ENCODE data around the gene FBXO17. TPM values are rescaled to one million over a fixed set of nuclear protein-coding genes. Genes with fewer than 3 reads are reported as not detected.
A peak's percentile ranks its signal among the peaks of the same experiment; 100 is the strongest.
"Not testable (repeated sequence)": the region's sequence is repeated elsewhere in the genome, so short reads cannot be mapped to it uniquely, and the experiment has no call there.

The FBXO17 gene
- polyA plus RNA-seq, 3 donors, result 66.1 to 106 (median 106) TPM

DNA sequence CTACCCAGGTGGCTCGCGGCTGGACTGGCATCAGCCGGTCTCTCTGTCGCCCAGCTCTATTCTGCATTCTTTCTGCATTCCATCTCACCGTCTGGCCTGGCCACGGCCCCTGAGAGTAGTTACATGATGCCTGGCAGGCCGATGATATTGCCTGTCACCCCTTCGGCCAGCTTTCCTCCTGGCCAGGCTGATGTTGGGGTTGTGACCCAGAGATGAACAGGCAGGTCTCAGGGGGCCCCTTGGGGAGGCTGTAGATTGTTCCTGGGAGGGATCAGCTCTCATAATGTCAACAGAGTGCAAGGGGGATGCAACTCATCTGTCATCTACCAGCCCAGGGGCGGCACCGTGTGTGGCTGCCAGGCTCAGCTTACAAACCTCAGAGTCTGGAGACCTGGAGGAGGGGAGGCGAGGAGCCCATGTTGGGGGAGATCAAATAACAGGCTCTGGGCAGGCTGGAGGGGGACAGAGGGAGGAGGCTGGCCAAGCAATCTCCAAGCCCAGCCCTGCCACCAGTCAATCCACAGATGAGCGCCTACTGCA is 13.6 kb upstream of the FBXO17 start:
- DNase-seq, result peak; percentile 89

DNA sequence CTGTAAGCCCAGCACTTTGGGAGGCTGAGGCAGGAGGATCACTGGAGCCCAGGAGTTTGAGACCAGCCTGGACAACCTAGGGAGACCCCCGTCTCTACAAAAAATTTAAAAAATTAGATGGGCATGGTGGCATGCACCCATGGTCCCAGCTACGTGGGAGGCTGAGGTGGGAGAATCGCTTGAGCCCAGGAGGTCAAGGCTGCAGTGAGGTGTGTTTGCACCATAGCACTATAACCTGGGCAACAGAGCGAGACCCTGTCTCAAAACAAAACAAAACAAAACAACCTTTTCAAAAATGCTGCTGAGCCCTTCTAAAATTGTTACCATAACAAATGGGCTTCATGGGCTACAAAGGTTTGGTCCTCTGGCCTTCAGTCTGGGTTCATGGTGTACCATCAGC is 13.1 kb upstream of the FBXO17 start:
- not testable (repeated sequence) for DNase-seq

DNA sequence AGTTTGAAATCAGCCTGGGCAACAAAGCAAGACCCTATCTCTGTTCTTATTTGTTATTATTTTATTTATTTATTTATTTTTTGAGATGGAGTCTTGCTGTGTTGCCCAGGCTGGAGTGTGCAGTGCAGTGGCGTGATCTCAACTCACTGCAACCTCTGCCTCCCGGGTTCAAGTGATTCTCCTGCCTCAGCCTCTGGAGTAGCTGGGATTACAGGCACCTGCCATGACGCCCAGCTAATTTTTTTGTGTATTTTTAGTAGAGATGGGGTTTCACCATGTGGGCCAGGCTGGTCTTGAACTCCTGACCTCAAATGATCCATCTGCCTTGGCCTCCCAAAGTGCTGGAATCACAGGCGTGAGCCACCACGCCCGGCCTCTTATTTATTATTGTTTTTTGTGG is 12.2 kb upstream of the FBXO17 start:
- DNase-seq, result not testable (repeated sequence)

DNA sequence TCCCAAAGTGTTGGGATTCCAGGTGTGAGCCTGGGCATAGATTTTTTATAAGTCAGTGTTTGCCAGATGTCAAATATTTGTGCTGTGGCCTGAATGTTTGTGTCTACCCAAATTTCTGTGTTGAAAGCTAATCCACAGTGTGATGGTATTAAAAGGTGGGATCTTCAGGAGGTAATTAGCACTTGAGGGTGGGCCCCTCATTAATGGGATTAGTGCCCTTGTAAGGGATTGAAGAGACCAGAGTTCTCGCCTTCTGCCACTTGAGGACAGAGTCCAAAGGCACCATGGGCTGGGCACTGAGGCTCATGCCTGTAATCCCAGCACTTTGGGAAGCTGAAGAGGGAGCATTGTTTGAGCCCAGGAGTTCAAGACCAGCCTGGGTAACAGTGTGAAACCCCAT is 9.7 kb upstream of the FBXO17 start:
- DNase-seq, result no peak

DNA sequence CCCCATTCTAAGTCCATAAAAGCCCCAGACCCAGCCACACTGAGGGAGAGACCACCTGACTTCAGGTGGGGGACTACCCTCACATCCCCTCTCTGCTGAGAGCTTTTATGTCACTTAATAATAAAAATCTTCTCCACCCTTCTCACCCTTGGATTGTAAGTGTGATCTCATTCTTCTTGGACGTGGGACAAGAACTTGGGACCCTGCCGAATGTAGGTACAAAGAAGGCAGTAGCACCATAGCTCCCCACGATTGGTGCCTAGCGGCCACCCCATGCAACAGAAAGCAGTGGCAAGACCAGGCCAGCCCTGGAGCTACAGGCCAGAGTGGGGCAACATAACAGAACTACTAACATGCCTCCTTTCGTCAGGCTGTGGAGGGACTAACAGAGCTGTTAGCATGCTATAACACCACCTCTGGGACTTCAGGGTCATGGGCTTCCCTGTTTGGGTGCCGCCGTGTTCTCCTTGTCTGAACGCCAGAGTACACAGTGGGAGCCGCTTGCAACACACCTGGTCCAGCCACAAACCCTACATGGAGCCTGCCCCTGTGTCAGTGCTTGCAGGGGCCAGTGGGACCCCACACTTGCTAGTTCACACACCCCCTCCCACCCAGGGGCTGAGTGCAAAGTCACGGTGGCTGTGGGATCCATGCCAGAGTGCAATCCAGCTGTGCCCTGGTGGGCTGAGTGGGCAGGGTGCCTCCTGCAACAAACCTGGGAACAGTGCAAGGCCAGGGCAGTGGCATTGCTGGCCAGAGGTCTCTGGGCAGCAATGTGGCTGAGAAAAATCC is 5.2 kb upstream of the FBXO17 start:
- DNase-seq, result no peak

DNA sequence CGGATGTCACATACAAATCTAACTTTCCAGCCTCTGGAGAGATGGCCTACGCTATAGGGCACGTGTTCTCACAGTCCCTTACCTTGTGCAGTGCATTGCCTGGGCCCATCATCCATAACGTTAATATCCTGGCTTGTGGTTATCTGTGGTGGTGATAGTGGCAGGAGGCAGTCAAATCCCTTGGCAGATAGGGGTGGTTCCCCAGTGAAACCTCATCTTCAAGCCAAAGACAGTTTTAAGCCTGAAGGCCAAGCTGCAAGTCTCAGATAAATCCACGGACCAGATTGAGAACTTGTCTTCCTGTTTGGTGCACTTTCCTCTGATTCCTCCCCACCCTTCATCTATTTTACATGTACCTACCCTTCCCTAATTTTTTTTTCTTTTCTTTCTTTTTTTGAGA is 4.3 kb upstream of the FBXO17 start:
- DNase-seq, result no peak

DNA sequence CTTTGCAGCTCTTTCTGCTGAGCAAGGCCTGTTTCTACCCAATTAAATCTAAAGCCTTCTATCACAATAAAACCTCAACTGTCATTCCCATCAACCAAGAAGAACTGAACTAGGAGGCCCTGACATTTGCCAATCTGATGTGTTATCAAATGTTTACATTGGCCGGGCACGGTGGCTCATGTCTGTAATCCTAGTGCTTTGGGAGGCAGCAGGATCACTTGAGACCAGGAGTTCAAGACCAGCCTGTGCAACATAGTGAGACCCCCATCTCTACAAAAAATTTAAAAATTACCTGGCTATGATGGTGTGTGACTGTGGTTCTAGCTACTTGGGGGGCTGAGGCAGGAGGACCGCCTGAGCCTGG is 2.8 kb upstream of the FBXO17 start:
- no peak for DNase-seq

DNA sequence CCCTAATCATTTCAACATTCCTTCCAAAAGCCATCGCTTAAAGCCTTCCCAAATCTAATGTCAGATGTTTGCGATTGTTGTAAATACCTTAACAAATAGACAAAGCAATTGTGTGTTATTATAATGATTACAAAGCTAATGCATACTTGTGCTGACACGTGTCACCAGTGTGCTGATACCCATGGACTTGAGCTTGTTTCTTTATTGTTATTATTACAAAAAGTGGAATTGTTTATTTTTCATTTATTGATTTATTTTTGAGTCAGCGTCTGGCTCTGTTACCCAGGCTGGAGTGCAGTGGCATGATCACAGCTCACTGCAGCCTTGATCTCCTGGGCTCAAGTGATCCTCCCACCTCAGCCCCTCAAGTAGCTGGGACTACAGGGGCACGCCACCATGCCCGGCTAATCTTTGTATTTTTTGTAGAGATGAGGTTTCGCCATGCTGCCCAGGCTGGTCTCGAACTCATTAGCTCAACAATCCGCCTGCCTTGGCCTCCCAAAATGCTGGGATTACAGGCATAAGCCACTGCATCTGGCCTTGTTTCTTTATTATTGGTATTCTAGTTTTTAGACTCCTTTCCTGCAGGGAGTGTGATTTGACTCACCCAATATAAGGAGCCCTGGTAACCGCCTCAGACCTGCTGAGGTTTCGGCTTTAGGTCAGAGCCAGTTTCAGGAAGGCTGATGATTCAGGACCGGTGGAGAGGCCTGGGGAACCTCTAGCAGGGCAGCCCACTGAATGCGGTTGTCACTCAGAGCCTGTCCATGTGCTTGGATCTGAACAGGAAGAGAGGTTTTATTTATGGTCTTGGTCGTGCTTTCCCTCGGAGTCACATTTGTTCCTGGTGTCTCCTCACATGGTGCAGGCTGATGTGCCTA is 2.1 kb upstream of the FBXO17 start:
- DNase-seq, result no peak

DNA sequence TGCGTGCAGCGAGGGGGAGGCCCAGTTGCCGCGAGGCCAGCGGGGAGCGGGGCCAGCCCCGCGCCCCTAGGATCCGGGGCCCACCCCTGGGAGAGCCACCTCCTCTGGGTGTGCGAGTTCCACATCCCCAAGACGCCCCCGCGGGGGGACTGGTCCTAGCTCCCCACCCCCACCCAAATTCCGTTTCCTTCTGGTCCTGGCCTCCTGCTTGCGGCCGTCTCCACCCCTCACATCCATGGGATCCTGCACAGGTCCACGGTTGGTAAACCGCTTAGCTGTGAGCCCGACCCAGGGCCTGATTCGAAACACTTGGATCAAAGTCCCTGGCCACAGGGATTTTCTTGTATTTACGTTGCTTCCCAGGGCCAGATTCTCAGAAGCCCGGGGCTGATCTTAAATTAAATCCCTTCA is 324 bp upstream of the FBXO17 start:
- peak; percentile 51 for DNase-seq

DNA sequence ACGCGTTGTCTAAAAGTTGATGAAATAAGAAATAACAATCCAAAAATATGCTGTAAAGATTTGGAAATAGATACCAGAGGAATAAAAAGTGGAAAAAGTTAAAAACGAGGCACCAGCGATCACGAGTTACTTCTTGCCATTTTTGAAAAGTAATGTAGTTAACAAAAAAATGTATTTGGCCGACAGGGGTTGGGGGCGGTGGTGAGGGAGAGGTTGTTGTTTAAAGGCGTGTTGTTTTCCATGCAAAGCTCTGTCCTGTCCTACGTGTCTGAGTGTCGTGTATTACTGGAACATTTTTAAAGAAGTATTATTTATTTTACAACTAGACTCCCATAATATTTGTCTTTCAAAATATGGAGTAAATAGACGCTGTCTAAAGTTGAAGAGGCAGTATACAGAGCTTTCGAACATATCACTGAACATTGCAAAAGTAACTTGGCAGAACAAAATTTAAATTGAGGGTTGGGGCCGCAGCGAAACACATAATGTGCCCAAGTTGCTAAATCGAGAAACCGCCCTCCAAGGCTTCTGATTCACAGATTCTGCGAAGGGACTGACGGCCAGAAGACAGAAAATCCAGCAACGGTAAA is 823 bp downstream of the FBXO17 start:
- no peak for DNase-seq

DNA sequence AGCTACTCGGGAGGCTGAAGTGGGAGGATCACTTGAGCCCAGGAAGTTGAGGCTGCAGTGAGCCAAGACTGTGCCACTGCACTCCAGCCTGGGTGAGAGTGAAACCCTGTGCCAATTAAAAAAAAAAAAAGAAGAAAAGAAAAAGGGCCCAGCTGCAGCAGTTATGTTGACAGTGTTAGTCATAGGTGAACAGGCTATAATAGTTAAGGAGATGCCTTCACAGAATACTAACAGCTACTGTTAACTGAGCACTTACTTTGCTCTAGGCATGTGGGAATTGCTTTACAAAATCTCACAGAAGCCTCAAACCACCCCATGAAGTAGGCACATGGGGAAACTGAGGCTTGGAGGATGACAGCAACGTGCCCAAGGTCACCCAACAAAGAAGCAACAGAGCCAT is 3.9 kb downstream of the FBXO17 start:
- DNase-seq, result no peak

DNA sequence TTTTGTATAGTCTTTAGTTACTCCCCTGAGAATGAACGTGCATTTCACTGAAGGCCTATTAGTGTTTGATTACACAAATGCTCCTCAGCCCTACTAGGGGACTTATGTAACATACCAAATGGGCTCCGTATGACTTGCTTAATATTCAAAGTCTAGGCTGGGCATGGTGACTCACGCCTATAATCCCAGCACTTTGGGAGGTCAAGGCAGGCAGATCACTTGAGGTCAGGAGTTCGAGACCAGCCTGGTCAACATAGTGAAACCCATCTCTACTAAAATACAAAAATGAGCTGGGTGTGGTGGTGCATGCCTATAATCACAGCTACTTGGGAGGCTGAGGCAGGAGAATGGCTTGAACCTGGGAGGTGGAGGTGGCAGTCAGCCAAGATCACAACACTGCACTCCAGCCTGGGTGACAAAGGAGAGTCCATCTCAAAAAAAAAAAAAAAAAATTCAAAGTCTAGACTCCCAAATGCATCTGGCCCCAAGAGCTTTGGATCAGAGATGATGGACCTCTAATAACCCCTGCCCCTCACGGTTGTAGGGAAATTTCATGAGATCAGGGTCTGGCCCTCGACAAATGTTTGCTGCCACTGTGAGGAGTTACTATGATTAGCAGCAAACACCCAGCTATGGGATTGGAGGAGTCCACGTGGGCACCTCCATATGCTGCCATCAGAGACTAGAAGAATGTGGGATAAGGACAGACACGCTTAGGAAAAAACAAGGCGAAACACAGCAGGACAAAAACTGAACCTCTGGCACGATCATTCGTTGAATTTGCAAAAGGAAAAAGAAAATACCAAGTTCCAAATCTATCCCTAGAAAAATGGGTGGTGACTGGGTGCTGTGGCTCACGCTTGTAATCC is 4.6 kb downstream of the FBXO17 start:
- no peak for DNase-seq

DNA sequence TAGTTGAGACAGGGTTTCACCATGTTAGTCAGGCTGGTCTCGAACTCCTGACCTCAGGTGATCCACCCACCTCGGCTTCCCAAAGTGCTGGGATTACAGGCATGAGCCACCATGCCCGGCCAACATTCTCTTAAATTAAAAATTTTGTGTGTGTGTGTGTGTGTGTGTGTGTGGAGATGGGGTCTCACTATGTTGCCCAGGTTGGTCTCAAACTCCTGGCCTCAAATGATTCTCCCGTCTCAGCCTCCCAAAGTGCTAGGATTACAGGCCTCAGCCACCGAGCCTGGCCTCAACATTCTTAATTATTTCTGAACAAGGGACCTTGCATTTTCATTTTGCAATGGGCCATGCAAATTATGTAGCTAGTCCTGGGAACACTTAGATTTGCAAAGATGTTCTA is 9.4 kb downstream of the FBXO17 start:
- not testable (repeated sequence) for DNase-seq

DNA sequence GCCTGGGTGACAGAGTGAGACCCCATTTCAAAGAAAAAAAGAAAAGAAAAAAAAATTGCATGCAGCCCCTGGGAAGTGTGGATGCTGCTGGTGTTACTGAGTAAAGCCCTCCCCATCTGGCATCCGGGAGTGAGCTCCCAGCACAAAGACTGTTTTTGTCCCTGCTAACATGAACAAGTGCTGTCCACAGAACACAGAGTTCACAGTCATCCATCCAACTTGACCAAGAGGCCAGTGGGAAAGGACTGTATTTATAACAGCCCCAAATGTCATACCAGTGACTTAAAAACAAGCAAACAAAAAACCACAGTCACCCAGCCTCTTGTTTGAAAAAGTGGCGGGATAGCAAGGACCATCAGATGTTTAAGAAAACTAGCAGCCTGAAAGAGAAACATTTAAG is 10.8 kb downstream of the FBXO17 start:
- DNase-seq, result no peak

DNA sequence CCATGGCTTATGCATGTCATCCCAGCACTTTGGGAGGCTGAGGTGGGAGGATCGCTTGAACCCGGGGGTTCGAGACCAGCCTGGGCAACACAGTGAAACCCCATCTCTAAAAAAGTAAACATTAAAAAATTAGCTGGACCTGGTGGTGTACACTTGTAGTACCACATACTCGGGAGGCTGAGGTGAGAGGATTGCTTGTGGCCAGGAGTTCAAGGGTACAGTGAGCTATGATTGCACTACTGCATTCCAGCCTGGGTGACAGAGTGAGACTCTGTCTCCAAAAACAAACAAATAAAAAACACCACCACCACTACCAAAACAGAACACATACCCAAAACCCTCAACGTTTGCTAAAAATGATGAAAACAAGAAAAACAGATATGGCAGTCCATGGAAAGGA is 15.9 kb downstream of the FBXO17 start:
- no peak for DNase-seq

DNA sequence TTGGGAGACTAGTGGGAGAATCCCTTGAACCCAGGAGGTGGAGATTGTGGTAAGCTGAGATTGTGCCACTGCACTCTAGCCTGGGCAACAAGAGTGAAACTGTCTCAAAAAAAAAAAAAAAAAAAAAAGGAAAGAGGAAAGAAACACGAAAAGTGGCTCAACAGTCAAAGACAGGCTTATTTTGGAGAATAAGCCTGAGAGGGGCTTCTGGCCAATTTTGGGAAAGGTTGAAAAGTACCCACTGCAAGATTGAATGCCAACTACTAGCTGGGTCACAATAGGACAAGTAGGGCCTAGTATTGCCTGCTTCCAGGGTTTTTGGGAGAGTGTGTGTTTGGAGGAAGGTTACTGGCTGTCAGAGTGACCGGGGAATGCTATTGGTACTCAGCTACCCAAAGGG is 17.2 kb downstream of the FBXO17 start:
- DNase-seq, result no peak

DNA sequence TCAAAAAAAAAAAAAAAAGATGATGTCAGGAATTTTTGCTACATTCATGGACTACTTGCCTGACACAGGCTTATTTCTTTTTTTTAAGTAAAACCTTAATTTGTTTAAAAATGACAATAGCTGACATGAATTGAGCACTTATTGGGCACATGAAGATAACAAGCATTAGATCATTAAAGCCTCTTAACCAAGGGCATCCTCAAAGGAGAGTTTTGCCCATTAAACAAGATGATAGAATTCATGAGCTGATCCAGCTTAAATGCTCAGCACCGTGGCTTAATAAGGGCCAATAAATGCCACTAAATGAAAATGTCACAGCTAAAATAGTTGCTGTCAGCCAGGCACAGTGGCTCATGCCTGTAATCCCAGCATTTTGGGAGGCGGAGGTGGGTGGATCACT is 19.3 kb downstream of the FBXO17 start:
- no peak for DNase-seq

DNA sequence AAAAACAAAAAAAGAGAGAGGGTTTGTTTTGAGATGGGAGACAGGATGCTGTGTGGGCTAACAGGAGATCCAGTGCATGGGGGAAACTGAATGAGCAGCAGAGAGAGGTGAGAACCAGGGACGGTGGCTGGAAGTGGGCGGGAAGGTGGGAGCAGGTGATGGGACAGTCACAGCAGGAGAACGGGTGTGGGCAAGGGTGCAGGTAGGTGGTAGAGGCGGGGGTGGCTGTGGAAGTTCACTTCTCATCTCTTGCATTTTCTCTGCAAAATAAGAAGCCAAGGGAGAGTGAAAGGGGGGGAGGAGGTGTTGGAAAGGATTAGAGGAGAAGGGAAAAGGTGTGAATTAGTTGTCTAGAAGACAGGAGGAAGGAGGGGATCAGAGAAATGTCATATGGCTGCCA is 21.9 kb downstream of the FBXO17 start:
- DNase-seq, result no peak

DNA sequence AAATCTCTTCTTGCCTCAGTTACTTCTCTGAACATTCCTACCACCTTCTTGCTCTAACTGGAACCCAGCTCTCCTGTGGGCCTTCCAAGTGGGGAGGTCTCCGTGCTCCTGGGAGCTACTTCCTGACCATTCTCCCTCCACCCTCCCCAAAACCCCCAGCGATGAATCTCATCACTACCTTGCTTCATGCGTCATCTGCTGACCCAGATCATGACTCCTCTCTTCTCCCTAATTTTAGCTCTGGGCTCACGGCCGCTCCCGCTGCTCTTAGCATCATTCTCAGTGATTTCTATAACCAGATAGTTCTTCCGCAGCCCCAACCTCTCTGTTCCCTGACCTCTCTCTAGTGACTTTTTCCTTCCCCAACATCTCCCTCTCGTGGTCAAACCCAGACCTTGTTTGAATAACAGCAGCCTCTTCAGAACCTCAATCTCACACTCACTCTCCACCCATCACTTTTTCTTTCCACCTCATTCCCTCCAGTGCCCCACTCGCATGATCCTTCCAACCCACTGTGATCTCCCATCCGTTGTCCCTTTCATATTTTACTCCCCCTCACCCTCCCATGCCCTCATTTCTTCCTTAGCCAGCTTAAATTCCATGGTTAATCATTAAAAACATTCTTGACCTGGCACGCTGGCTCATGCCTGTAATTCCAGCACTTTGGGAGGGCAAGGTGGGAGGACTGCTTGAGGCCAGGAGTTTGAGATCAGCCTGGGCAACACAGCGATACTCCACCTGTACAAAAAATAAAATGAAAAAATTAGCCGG is 23.0 kb downstream of the FBXO17 start:
- DNase-seq, result peak; percentile 74

DNA sequence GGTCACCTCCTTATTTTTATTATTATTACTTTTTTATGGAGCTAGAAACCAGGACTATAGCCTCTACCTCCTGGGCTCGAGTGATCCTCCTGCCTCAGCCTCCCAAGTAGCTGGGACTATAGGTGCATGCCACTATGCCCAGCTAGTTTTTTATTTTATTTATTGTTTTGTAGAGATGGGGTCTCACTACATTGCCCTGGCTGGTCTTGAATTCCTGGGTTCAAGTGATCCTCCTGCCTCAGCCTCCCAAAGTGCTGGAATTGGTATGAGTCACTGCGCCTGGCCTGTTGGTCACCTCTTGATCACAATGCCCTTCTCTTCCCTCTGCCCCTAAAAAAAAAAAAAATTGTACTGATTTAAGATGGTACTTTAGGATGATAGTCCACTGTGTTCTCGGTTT is 24.4 kb downstream of the FBXO17 start:
- no peak for DNase-seq
